GM13976 (cell line): Measurements from ENCODE around the gene RAET1L.

Experiments used
- DNase-seq: peaks from one replicate; pipeline ENCODE4 v3.0.0; 2012; ENCODE audit warnings: low spot score
- in situ Hi-C: fragments of 300-500 bp; cut with MboI; formaldehyde crosslinking; loops from one replicate; pipeline ENCODE4 v1.12.0; 2022; ENCODE audit warnings: low sequenced_read_pairs, mixed read lengths, inconsistent platforms; ENCODE audit not compliant: unreplicated experiment
- TF ChIP-seq, protein P1 (sequence below): IDR thresholded peaks from 2 replicates; pipeline ENCODE4 v1.5.1; 2012; ENCODE audit warnings: borderline replicate concordance, mild to moderate bottlenecking; ENCODE audit not compliant: insufficient read depth; ENCODE audit errors: extremely low read depth, missing control alignments, control extremely low read depth

Gene RAET1L

DNA sequence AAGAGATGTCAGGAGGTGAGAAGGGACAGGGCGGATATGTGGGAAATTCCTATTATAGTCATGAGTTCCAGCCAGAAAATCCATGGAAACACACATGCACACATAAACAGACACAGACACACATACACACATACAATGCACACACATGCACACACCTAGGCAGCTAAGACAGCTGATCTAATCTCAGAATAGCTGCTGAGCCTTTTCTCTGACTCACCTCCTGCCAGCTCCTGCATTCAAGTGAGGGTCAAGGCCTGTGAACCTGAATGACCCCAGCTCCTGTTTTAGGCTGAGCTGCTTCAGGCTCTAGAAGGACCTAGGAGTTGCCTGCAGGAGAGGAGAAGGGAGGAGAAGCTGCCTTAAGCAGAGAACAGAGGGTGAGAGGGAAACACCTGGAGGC is 21.6 kb upstream of the RAET1L start:
- TF ChIP-seq, protein P1, sequence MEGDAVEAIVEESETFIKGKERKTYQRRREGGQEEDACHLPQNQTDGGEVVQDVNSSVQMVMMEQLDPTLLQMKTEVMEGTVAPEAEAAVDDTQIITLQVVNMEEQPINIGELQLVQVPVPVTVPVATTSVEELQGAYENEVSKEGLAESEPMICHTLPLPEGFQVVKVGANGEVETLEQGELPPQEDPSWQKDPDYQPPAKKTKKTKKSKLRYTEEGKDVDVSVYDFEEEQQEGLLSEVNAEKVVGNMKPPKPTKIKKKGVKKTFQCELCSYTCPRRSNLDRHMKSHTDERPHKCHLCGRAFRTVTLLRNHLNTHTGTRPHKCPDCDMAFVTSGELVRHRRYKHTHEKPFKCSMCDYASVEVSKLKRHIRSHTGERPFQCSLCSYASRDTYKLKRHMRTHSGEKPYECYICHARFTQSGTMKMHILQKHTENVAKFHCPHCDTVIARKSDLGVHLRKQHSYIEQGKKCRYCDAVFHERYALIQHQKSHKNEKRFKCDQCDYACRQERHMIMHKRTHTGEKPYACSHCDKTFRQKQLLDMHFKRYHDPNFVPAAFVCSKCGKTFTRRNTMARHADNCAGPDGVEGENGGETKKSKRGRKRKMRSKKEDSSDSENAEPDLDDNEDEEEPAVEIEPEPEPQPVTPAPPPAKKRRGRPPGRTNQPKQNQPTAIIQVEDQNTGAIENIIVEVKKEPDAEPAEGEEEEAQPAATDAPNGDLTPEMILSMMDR, result no peak
- no peak for DNase-seq
- in situ Hi-C loops, result no loop called here

DNA sequence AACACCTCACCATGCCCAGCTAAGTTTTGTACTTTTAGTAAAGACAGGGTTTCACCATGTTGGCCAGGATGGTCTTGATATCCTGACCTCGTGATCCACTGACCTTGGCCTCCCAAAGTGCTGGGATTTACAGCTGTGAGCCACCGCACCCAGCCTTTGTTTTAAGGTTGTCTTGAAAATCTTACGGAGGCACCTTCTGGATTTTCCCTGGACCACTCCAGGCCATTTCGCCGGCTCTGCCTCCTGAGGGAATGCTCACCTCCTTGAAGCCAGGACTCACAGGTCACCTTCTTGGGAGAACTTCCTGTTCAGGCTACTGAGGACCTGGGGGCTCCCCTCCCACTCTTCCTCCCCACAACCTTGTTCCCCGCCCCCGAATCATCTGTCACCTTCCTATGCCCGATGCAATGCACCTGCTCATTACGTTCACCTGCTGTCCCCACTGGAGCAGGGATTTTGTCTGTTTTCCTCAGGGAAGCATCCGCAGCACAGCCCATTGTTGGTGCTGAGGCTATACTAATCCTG is 19.4 kb upstream of the RAET1L start:
- in situ Hi-C loops, result no loop called here
- no peak for DNase-seq
- TF ChIP-seq, protein P1, result no peak

DNA sequence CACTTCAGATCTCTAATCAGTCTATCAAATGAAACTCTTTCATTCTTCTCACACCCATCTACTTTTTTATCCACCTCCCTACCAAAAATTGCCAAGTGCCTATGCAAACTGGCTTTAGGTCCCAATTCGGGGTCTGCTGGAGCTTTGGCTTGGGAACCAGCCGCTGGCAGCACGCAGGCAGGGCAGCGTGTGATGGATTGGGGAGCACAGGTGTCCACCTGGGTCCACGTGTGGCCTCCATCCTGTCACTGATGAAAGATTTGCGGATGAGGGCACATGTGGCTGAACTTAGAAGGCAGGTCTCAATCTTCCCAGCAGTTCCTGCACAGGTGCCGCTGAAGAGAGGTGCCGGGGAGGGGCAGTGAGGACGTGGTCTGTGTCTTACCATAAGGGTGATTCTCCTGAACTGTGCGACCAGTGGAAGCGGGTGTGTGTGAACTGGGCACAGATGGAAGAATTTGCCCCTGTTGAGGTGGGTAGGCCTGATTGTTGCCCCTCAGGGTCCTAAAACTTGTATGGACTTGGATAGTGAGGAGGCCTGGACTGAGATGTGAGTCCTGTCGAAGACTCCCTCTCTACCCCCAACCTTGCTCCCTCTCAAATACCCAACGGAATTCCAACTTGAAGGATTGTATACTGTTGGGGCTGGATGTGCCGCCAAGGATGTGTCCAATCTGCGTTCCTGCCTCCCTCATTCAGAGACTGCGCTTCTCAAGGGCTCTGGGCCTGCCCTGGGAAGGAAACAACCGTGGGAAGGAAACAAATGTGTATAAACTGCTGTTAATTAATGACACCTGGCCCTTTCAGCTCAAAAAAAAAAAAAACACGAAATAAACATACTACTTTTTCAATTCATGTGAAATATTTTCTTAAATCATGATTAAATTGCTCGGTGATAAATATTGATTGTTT is 18.4 kb upstream of the RAET1L start:
- no peak for DNase-seq
- in situ Hi-C loops, result no loop called here
- TF ChIP-seq, protein P1, result no peak

DNA sequence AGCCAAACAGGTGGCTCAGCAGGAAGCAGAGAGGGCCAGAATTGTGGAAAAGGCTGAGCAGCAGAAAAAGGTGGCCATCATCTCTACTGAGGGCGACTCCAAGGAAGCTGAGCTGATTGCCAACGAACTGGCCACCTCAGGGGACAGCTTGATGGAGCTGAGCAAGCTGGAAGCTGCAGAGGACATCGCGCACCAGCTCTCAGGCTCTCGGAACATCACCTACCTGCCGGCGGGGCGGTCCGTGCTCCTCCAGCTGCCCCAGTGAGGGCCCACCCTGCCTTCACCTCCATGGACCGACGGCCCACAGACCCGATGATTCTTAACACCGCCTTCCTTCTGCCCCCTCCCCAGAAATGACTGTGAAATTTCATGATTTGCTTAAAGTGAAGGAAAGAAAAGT is 17.8 kb upstream of the RAET1L start:
- no peak for DNase-seq
- in situ Hi-C loops, result no loop called here
- TF ChIP-seq, protein P1, result no peak

DNA sequence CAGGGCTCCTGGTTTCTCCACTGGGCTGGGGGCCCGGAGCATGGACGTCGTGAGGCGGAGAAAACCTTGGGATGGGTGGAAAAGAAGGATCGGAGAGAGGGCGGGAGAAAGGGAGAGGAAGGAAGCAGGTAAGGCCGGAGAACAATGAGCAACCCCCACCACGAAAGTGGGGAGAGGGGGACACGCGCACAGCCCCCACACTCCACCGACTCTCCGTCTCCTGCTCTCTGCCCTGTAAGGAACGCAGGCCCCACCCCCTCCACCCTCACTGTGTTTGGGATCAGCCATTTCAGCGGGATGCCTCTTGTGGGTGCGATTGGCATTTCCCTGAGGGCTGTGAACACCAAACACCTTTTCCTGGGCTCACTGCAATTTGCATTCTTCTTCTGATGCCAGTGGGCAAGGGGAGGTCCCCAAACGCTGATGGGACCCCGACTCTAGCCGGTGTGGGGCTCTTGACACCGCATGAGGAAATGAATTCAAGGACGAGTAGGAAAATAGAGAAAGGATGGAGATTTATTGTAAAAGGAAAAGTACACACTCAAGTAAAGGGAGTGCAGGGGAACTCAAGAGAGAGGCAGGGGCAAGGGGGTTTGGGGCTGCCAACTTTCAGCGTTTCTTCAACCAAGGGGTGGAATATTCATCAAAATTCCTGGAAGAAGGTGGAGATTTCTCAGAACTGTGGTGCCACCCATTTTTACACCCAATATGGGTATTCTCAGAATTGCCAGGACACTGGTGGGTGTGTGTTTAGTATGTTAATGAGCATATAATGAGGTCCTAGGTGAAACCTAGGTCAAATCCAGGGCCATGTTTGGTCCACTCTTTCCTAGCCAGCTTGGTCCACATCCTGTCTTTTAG is 13.1 kb upstream of the RAET1L start:
- TF ChIP-seq, protein P1, result no peak
- in situ Hi-C loops, result no loop called here
- no peak for DNase-seq

DNA sequence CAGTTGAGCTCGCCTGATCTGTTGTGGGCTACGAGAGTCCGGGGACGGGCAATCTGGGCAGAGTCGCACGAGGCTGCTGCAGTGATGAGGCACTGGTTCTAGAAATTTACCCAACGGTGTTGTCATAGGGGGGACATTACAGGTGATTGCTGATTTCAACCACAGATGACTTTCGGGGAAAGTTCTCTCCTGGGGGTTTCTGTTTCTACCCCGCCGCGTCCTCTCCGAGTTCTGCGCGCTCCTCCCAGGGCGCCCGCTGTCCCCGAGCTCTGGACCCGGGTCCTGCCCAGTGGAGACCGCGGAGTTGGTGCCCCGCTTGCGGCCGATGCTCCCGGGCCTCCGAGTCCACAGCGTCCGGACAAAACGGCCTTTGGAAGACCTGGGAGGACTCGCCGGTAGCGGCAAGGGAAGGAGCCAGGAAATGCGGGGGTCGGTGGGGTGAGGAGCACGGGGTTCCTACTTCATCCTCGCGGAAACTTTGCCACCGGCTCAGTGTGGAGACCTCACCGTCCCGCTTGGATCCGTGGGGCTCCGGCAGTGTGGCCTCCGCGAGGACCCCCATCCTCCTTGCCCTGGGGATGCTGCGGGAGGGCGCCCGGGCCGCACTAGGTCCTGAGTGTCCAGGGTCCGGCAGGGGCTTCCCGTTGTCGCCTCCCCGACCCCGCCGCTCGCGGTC is 12.3 kb upstream of the RAET1L start:
- TF ChIP-seq, protein P1, result no peak
- no peak for DNase-seq
- in situ Hi-C loops, result no loop called here
